ENCODE results near the gene HCN4. TPM values are rescaled to one million over a fixed set of nuclear protein-coding genes. Genes with fewer than 3 reads are reported as not detected.

HCN4 gene
- total and polyA plus RNA-seq, 2 experiments from 2014 or later = 0.27 to 0.40 TPM

DNA sequence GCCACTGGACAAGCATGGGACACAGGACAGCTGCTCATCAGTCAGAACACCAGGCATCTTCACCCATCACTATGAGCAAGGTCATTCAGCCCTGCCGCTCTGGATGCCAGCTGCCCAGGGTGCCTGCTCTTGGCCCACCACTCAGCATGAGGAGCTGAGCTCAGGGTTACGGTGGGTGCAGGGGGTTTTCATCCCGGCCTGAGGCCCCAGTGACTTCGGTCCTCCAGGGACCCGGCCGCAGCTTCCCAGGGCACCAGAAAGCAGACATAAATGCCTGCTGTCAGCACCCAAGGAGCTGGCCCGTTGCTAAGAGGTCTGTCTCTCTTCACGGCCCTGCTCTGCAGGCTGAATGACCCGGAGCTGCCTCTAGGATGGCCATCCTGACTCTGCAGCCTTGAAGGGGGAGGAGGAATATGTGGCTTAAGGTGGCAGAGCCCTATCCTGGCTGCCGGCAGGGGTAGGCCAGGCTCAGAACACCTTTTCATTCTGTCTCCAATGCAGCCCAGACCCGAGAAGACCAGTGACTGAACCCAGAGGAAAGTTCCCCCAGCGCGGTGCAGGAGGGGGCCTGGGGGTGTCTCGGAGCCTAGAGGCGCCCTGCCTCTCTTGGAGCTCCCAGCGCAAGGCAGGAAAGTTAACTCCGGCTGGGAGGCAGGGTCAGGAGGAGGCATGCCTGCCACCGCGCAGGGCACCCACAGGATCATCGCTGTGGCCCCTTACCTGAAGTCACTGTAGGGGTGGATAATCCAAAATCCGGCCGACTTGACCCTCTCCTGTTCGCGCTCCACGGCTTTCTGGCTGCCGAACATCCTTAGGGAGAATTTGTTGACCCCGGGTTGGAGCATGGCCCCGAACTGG is 1.8 kb downstream of the HCN4 start:
- H3K27ac ChIP-seq = no peak overlapping the region
- H3K9me3 ChIP-seq (ENCODE audit: low read depth) = no peaks in the 10 kb centered on the region
- H3K4me1 ChIP-seq (ENCODE audit: insufficient read depth) = no peaks in the 10 kb centered on the region
- DNase-seq (ENCODE audit: low spot score) = no peak
- 15% methylated on average over 28 of the region's 28 CpGs for WGBS (ENCODE audit: low lambda C conversion rate, missing lambda C conversion rate)
- no peak overlapping the region for H2AFZ ChIP-seq
- H3K36me3 ChIP-seq (replicated peaks; ENCODE audit: insufficient read depth, low read depth) = no peaks in the 10 kb centered on the region
- H3K27me3 ChIP-seq = peaks cover 84% of the 10 kb centered on the region
- H3K4me3 ChIP-seq = no peak overlapping the region
- no peaks in the 10 kb centered on the region for H4K20me1 ChIP-seq (ENCODE audit: insufficient read depth, poor library complexity, severe bottlenecking)
- H3K9me2 ChIP-seq (replicated peaks; ENCODE audit: insufficient read depth) = no peaks in the 10 kb centered on the region
- no peak for TF ChIP-seq EZH2phosphoT487 (IDR thresholded peaks at IDR 0.05; ENCODE audit: low read depth, severe bottlenecking, unreplicated experiment)
- TF ChIP-seq EZH2 (IDR thresholded peaks at IDR 0.05; ENCODE audit: borderline replicate concordance) = no peak
- peak overlapping the region; percentile 92 for H3K4me2 ChIP-seq
- no peaks in the 10 kb centered on the region for H3K79me2 ChIP-seq

DNA sequence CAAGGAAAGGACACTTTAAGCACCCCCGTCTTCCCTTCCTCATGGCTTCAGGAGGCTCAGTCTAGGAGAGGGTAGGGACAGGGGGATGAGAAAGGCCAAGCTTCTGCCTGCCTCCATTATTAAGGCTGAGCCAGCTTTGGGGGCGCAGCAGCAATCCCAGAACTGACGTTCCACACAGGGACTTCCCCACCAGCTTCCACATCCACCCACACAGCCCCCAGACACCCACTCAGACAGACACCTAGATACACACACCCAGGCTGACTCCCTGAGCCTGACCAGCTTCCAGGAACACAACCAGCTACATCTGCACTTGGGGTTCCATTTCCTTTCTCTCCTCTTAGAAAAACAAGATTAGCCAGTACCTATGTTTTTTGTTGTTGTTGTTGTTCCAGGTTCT is 4.7 kb downstream of the HCN4 start:
- no peak for DNase-seq (ENCODE audit: low spot score)
- TF ChIP-seq EZH2 (IDR thresholded peaks at IDR 0.05; ENCODE audit: borderline replicate concordance) (no peak), EZH2phosphoT487 (IDR thresholded peaks at IDR 0.05; ENCODE audit: low read depth, severe bottlenecking, unreplicated experiment) (no peak)
- TF ChIP-seq, protein P1, sequence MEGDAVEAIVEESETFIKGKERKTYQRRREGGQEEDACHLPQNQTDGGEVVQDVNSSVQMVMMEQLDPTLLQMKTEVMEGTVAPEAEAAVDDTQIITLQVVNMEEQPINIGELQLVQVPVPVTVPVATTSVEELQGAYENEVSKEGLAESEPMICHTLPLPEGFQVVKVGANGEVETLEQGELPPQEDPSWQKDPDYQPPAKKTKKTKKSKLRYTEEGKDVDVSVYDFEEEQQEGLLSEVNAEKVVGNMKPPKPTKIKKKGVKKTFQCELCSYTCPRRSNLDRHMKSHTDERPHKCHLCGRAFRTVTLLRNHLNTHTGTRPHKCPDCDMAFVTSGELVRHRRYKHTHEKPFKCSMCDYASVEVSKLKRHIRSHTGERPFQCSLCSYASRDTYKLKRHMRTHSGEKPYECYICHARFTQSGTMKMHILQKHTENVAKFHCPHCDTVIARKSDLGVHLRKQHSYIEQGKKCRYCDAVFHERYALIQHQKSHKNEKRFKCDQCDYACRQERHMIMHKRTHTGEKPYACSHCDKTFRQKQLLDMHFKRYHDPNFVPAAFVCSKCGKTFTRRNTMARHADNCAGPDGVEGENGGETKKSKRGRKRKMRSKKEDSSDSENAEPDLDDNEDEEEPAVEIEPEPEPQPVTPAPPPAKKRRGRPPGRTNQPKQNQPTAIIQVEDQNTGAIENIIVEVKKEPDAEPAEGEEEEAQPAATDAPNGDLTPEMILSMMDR (IDR thresholded peaks at IDR 0.05; ENCODE audit: poor library complexity) = no peak
- H3K9me2 ChIP-seq (replicated peaks; ENCODE audit: insufficient read depth) = no peaks in the 10 kb centered on the region
- peaks cover 62% of the 10 kb centered on the region for H3K27me3 ChIP-seq
- H2AFZ ChIP-seq = no peak overlapping the region
- H3K4me1 ChIP-seq (ENCODE audit: insufficient read depth) = no peaks in the 10 kb centered on the region
- WGBS (ENCODE audit: low lambda C conversion rate, missing lambda C conversion rate) = 80% methylated on average over 3 of the region's 3 CpGs
- no peaks in the 10 kb centered on the region for H3K9me3 ChIP-seq (ENCODE audit: low read depth)
- H3K4me3 ChIP-seq = no peak overlapping the region
- no peak overlapping the region for H3K4me2 ChIP-seq
- no peaks in the 10 kb centered on the region for H3K36me3 ChIP-seq (replicated peaks; ENCODE audit: insufficient read depth, low read depth)
- no peaks in the 10 kb centered on the region for H4K20me1 ChIP-seq (ENCODE audit: insufficient read depth, poor library complexity, severe bottlenecking)
- H3K79me2 ChIP-seq = no peaks in the 10 kb centered on the region
- H3K27ac ChIP-seq = no peak overlapping the region

DNA sequence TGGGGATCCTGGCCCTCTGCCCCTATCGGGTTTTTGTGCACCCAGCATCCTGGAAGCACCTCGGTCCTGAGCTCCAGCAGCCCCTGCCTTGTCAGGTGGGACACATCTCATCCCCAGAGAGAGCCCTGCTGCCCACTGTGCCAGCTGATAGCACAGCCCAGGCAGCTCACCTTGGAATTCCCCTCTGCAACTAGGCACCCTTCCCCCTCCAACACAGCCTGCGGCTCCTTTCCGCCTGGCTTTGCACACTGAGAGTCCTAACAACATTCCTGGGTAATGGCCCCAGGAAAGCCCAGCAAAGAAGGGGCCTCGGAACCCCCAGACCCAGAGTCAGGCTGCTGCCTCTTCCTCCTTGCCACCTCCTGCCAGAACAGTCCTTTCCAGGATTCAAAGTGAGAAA is 5.9 kb downstream of the HCN4 start:
- no peak for TF ChIP-seq EZH2 (IDR thresholded peaks at IDR 0.05; ENCODE audit: borderline replicate concordance)
- TF ChIP-seq EZH2phosphoT487 (IDR thresholded peaks at IDR 0.05; ENCODE audit: low read depth, severe bottlenecking, unreplicated experiment) = no peak
- TF ChIP-seq, protein P1 (IDR thresholded peaks at IDR 0.05; ENCODE audit: poor library complexity) = no peak
- H3K4me2 ChIP-seq = no peak overlapping the region
- H3K36me3 ChIP-seq (replicated peaks; ENCODE audit: insufficient read depth, low read depth) = no peaks in the 10 kb centered on the region
- no peaks in the 10 kb centered on the region for H3K9me2 ChIP-seq (replicated peaks; ENCODE audit: insufficient read depth)
- H3K27me3 ChIP-seq = peaks cover 50% of the 10 kb centered on the region
- no peaks in the 10 kb centered on the region for H3K9me3 ChIP-seq (ENCODE audit: low read depth)
- H3K79me2 ChIP-seq = no peaks in the 10 kb centered on the region
- no peak overlapping the region for H3K27ac ChIP-seq
- DNase-seq (ENCODE audit: low spot score) = no peak
- H3K4me1 ChIP-seq (ENCODE audit: insufficient read depth) = no peaks in the 10 kb centered on the region
- no peaks in the 10 kb centered on the region for H4K20me1 ChIP-seq (ENCODE audit: insufficient read depth, poor library complexity, severe bottlenecking)
- no peak overlapping the region for H3K4me3 ChIP-seq
- 69% methylated on average over 5 of the region's 5 CpGs for WGBS (ENCODE audit: low lambda C conversion rate, missing lambda C conversion rate)
- H2AFZ ChIP-seq = no peak overlapping the region

DNA sequence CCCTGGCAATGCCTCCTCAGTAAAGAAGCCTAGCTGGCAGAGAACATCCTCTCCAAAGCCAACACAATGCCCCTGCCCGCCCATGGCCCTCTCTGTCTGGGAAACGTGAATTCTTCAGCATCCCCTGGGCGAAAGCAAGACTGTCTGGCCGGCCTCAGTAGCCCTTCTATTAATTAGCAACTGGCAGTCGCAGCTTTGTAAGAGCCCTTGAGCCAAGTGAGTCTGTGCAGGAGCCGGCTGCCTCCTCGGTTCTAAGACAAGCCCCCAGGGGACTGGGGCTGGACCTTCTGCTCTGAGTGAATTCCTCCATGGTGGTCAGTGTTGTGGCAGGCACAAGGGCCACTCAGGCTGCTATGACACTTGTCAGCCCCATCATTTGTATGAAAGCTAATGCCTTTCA is 7.4 kb downstream of the HCN4 start:
- no peaks in the 10 kb centered on the region for H3K4me1 ChIP-seq (ENCODE audit: insufficient read depth)
- no peak overlapping the region for H2AFZ ChIP-seq
- no peak overlapping the region for H3K4me2 ChIP-seq
- no peak overlapping the region for H3K4me3 ChIP-seq
- DNase-seq (ENCODE audit: low spot score) = no peak
- no peaks in the 10 kb centered on the region for H3K9me2 ChIP-seq (replicated peaks; ENCODE audit: insufficient read depth)
- H3K27ac ChIP-seq = no peak overlapping the region
- TF ChIP-seq EZH2phosphoT487 (IDR thresholded peaks at IDR 0.05; ENCODE audit: low read depth, severe bottlenecking, unreplicated experiment) (no peak), EZH2 (IDR thresholded peaks at IDR 0.05; ENCODE audit: borderline replicate concordance) (no peak)
- TF ChIP-seq, protein P1 (IDR thresholded peaks at IDR 0.05; ENCODE audit: poor library complexity) = no peak
- H3K36me3 ChIP-seq (replicated peaks; ENCODE audit: insufficient read depth, low read depth) = no peaks in the 10 kb centered on the region
- no peaks in the 10 kb centered on the region for H3K9me3 ChIP-seq (ENCODE audit: low read depth)
- 56% methylated on average over 7 of the region's 7 CpGs for WGBS (ENCODE audit: low lambda C conversion rate, missing lambda C conversion rate)
- H3K27me3 ChIP-seq = peaks cover 38% of the 10 kb centered on the region
- H4K20me1 ChIP-seq (ENCODE audit: insufficient read depth, poor library complexity, severe bottlenecking) = no peaks in the 10 kb centered on the region
- H3K79me2 ChIP-seq = no peaks in the 10 kb centered on the region
